HEK293T (cell line): ENCODE results near the gene RPRD1A.
"Not testable (repeated sequence)": the region's sequence is repeated elsewhere in the genome, so short reads cannot be mapped to it uniquely, and the experiment has no call there.

Experiments
- CTCF ChIA-PET: fragments of 350-600 bp; formaldehyde crosslinking; extraction: SDS; loops from one replicate; lab custom pipeline; 2021; ENCODE audit warnings: antibody characterized with exemption, inconsistent platforms; lab: Yijun Ruan, JAX
- POLR2A ChIA-PET: fragments of 350-600 bp; formaldehyde crosslinking; extraction: SDS; loops from one replicate; lab custom pipeline; 2020; ENCODE audit warnings: antibody characterized with exemption, inconsistent platforms; lab: Yijun Ruan, JAX
- DNase-seq: peaks from one replicate; pipeline ENCODE4 v3.0.0; 2012; ENCODE audit warnings: mixed read lengths; ENCODE audit errors: extremely low spot score
- ARNT ChIP-seq: fragments of 450-650 bp; IDR thresholded peaks from 2 replicates; pipeline ENCODE4 v1.6.1; 2017; ENCODE audit warnings: mild to moderate bottlenecking
- BHLHE40 ChIP-seq: fragments of 450-650 bp; IDR thresholded peaks from 2 replicates; pipeline ENCODE4 v1.6.1; 2016; ENCODE audit warnings: mild to moderate bottlenecking, moderate library complexity, borderline replicate concordance
- CTBP1 ChIP-seq: fragments of 450-650 bp; IDR thresholded peaks from 2 replicates; pipeline ENCODE4 v1.6.1; 2016; ENCODE audit warnings: borderline replicate concordance
- ELF4 ChIP-seq: fragments of 450-650 bp; IDR thresholded peaks from 2 replicates; pipeline ENCODE4 v1.6.1; 2017; ENCODE audit warnings: antibody characterized with exemption
- FOXA1 ChIP-seq: fragments of 450-650 bp; IDR thresholded peaks from 2 replicates; pipeline ENCODE4 v1.6.1; 2016; ENCODE audit warnings: mild to moderate bottlenecking
- FOXK2 ChIP-seq: fragments of 450-650 bp; IDR thresholded peaks from 2 replicates; pipeline ENCODE4 v1.6.1; 2016; ENCODE audit warnings: mild to moderate bottlenecking
- FOXM1 ChIP-seq: fragments of 450-650 bp; IDR thresholded peaks from 2 replicates; pipeline ENCODE4 v1.6.1; 2017; ENCODE audit warnings: mild to moderate bottlenecking, borderline replicate concordance
- HDGF ChIP-seq: fragments of 450-650 bp; IDR thresholded peaks from 2 replicates; pipeline ENCODE4 v1.6.1; 2017; ENCODE audit warnings: antibody characterized with exemption, borderline replicate concordance
- L3MBTL2 ChIP-seq: fragments of 450-650 bp; conservative IDR thresholded peaks from 2 replicates; pipeline ENCODE4 v1.6.1; 2016; ENCODE audit warnings: mild to moderate bottlenecking
- LEF1 ChIP-seq: fragments of 450-650 bp; IDR thresholded peaks from 2 replicates; pipeline ENCODE4 v1.6.1; 2017; ENCODE audit warnings: mild to moderate bottlenecking, borderline replicate concordance
- NFRKB ChIP-seq: fragments of 450-650 bp; IDR thresholded peaks from 2 replicates; pipeline ENCODE4 v1.6.1; 2016; ENCODE audit warnings: mild to moderate bottlenecking, moderate library complexity
- SP1 ChIP-seq: fragments of 450-650 bp; IDR thresholded peaks from 2 replicates; pipeline ENCODE4 v1.6.1; 2017
- SUZ12 ChIP-seq: fragments of 450-650 bp; IDR thresholded peaks from 2 replicates; pipeline ENCODE4 v1.6.1; 2016; ENCODE audit warnings: mild to moderate bottlenecking
- TARDBP ChIP-seq: fragments of 450-650 bp; IDR thresholded peaks from 2 replicates; pipeline ENCODE4 v1.6.1; 2016
- ZNF384 ChIP-seq: fragments of 450-650 bp; IDR thresholded peaks from 2 replicates; pipeline ENCODE4 v1.6.1; 2016
- TF ChIP-seq, protein P1 (sequence below): fragments of 450-650 bp; IDR thresholded peaks from 2 replicates; pipeline ENCODE4 v1.6.1; 2016

Gene RPRD1A

DNA sequence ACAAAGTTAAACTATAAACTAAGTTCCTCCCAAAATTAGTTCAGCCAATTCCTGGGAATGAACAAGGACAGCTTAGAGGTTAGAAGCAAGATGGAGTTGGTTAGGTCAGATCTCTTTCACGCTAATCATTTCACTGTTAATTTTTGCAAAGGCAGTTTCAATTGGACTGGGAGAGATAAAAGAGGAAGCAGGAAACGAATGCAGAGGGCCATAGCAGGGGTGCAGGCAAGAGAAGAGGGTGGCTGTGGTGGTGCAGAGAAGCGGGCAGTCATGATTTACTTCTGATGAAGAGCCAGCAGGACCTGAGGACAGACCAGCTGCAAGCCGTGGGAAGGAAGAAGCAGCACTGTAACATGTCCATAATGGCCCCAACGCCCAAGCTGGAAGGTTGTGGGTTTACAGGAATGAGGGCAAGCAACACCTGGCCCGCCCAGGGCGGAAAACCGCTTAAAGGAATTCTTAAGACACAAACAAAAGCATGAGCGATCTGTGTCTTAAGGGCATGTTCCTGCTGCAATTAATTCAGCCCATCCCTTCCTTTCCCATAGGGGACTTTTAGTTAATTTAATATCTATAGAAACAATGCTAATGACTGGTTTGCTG lies 99.0 kb downstream of the RPRD1A start:
- CTCF ChIA-PET, result interaction anchor here (0.6 to 0.9 kb wide), 2 partner anchors 18 to 256 kb away, joined by 5 to 6 read pairs; no protein-coding TSS in a partner anchor
- TF ChIP-seq CTBP1 (no peak), ZNF384 (no peak)

DNA sequence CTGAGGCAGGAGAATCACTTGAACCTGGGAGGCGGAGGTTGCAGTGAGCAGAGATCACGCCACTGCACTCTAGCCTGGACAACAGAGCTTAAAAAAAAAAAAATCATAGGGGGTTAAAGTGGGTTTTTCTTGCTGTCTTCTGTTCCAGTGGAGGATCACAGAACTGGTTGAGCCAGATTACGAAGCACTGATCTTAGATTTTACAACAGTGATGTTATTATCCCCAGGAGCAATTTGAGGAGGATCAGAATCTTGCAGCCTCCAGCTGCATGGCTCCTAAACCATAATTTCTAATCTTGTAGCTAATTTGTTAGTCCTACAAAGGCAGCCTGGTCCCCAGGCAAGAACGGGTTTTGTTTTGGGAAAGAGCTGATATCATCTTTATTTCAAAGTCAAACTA lies 99.5 kb downstream of the RPRD1A start:
- ChIA-PET CTCF (interaction anchor here (0.6 to 0.9 kb wide), 2 partner anchors 17 to 256 kb away, joined by 5 to 6 read pairs; no protein-coding TSS in a partner anchor), POLR2A (interaction anchor here (1.2 kb wide), 1 partner anchor 26 kb away, joined by 3 read pairs; no protein-coding TSS in a partner anchor)
- DNase-seq, result not testable (repeated sequence)

More for the DNA sequence above, 99.0 kb downstream of the RPRD1A start:
- DNase-seq, result no peak
- POLR2A ChIA-PET, result no interaction called here

DNA sequence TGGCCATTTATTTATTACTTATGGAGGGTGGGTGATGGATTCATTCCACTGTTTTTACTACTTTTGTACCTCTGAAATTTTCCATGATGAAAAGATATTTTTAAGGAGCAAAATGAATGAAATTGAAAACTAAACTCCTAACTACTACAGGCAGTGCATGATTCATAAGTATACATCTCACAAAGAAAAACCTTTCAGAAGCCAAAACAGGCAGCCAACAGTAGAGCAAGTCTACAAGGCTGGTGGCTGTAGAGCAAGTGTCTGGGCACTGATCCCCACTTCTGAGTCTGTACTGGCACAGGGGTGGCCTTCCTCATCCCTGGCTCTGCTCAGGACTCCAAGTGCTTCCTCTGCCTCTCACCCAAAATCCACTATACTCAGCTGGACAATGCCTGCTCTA lies 103.0 kb downstream of the RPRD1A start:
- CTCF ChIA-PET, result no interaction called here
- POLR2A ChIA-PET, result no interaction called here
- TF ChIP-seq L3MBTL2 (no peak), SP1 (no peak), ARNT (no peak), SUZ12 (no peak), NFRKB (no peak), CTBP1 (no peak), BHLHE40 (no peak), HDGF (no peak), FOXM1 (no peak), ELF4 (no peak), FOXK2 (no peak), ZNF384 (no peak), FOXA1 (no peak), TARDBP (no peak), LEF1 (no peak)
- TF ChIP-seq, protein P1, sequence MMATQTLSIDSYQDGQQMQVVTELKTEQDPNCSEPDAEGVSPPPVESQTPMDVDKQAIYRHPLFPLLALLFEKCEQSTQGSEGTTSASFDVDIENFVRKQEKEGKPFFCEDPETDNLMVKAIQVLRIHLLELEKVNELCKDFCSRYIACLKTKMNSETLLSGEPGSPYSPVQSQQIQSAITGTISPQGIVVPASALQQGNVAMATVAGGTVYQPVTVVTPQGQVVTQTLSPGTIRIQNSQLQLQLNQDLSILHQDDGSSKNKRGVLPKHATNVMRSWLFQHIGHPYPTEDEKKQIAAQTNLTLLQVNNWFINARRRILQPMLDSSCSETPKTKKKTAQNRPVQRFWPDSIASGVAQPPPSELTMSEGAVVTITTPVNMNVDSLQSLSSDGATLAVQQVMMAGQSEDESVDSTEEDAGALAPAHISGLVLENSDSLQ, result no peak
- DNase-seq, result no peak

GRCh38 chr18:35962320-35962719 lies 105.0 kb downstream of the RPRD1A start:
- POLR2A ChIA-PET, result no interaction called here
- DNase-seq, result no peak

GRCh38 chr18:35956226-35956625 lies 111.1 kb downstream of the RPRD1A start:
- TF ChIP-seq ELF4 (no peak), SUZ12 (no peak), L3MBTL2 (no peak), ARNT (no peak), FOXK2 (no peak), CTBP1 (no peak), ZNF384 (no peak), LEF1 (no peak), FOXA1 (no peak)
- no peak for DNase-seq
- CTCF ChIA-PET, result no interaction called here
- POLR2A ChIA-PET, result no interaction called here

More at GRCh38 chr18:35962320-35962719, 105.0 kb downstream of the RPRD1A start:
- TF ChIP-seq CTBP1 (no peak), TARDBP (no peak), ZNF384 (no peak), FOXM1 (no peak), FOXA1 (no peak), ELF4 (no peak), LEF1 (no peak), SP1 (no peak), NFRKB (no peak), ARNT (no peak), SUZ12 (no peak), FOXK2 (no peak), L3MBTL2 (no peak), HDGF (no peak), BHLHE40 (no peak)
- TF ChIP-seq, protein P1, result no peak
- CTCF ChIA-PET, result no interaction called here

- TF ChIP-seq FOXA1 (no peak), HDGF (no peak), L3MBTL2 (no peak), BHLHE40 (no peak), FOXM1 (no peak), FOXK2 (no peak), ELF4 (no peak), NFRKB (no peak), CTBP1 (no peak)
- CTCF ChIA-PET, result no interaction called here
- no peak for DNase-seq
- POLR2A ChIA-PET, result no interaction called here
Measured at GRCh38 chr18:35953688-35954087, 113.7 kb downstream of the RPRD1A start.

- TF ChIP-seq BHLHE40 (no peak), SP1 (no peak), HDGF (no peak), FOXA1 (no peak), FOXM1 (no peak)
- POLR2A ChIA-PET, result interaction anchor here (0.5 to 1.8 kb wide), 5 partner anchors 9 to 569 kb away, joined by 3 to 10 read pairs (median 3); partner anchors contain the start of gene RMP24
- CTCF ChIA-PET, result interaction anchor here (0.5 to 2.6 kb wide), 21 partner anchors 9 to 564 kb away, joined by 3 to 21 read pairs (median 3); partner anchors contain the start of gene RMP24
- no peak for DNase-seq
Measured at GRCh38 chr18:35950628-35950982, 116.8 kb downstream of the RPRD1A start.
